SK-N-SH (cell line): ENCODE measurements around the gene TFEB. TPM values are rescaled to one million over a fixed set of nuclear protein-coding genes. Genes with fewer than 3 reads are reported as not detected.

Source experiments
- CTCF ChIA-PET: fragments of 300-600, 350-600 bp; formaldehyde crosslinking; extraction: SDS; loops from one replicate; lab custom pipeline; 2021; lab: Yijun Ruan, JAX
- POLR2A ChIA-PET: fragments of 350-600 bp; sonication (Branson Sonifier 250); formaldehyde crosslinking; extraction: SDS; loops from one replicate; lab custom pipeline; 2020; ENCODE audit warnings: antibody characterized with exemption, inconsistent platforms; lab: Yijun Ruan, JAX
- DNase-seq: peaks from one replicate; pipeline ENCODE4 v3.0.0; 2012
- H2AFZ ChIP-seq: fragments of 200-600 bp; sonication (generic); 2 replicates; pipeline ENCODE4 v1.8.1; 2016; ENCODE audit warnings: antibody characterized with exemption, mild to moderate bottlenecking, low read depth
- H3F3A ChIP-seq: fragments of 200-600 bp; sonication (generic); replicated peaks from 2 replicates; pipeline ENCODE3; 2016; ENCODE audit warnings: antibody characterized with exemption, mild to moderate bottlenecking; ENCODE audit not compliant: insufficient read depth
- H3K27ac ChIP-seq, 2 experiments: fragments of 200-500 bp in 1 of 2; fragments of 200-600 bp in 1 of 2; sonication (Bioruptor generic) in 1 of 2; sonication (generic), shearing (Covaris generic) in 1 of 2; 2 replicates each; pipeline versions ENCODE4 v1.5.1 to v1.6.1; 2014 to 2016; ENCODE audit warnings: low read depth in 2 of 2, inconsistent platforms in 1 of 2, low read length in 1 of 2, mild to moderate bottlenecking in 1 of 2, mixed read lengths in 1 of 2
- H3K27me3 ChIP-seq: fragments of 200-600 bp; sonication (generic), shearing (Covaris generic); 2 replicates; pipeline ENCODE4 v1.6.1; 2016; ENCODE audit warnings: mixed run types; ENCODE audit not compliant: insufficient read depth
- H3K36me3 ChIP-seq, 2 experiments: fragments of 200-500 bp in 1 of 2; fragments of 200-600 bp in 1 of 2; sonication (Bioruptor generic) in 1 of 2; sonication (generic) in 1 of 2; replicated peaks in 1 of 2; 2 replicates each; pipeline versions ENCODE3 to v1.5.1; 2014 to 2016; ENCODE audit warnings: low read length in 1 of 2, mild to moderate bottlenecking in 1 of 2; ENCODE audit not compliant: insufficient read depth in 2 of 2, control insufficient read depth in 1 of 2
- H3K4me1 ChIP-seq, 2 experiments: fragments of 200-500 bp in 1 of 2; fragments of 200-600 bp in 1 of 2; sonication (Bioruptor generic) in 1 of 2; sonication (generic), shearing (Covaris generic) in 1 of 2; 2 replicates each; pipeline versions ENCODE4 v1.5.1 to v1.6.1; 2014 to 2016; ENCODE audit warnings: low read depth in 1 of 2, low read length in 1 of 2, mixed run types in 1 of 2; ENCODE audit not compliant: insufficient read depth in 2 of 2, control insufficient read depth in 1 of 2
- H3K4me2 ChIP-seq: fragments of 200-600 bp; sonication (generic), shearing (Covaris generic); 2 replicates; pipeline ENCODE4 v1.6.1; 2017; ENCODE audit warnings: mixed run types
- H3K4me3 ChIP-seq, 2 experiments: fragments of 200-500 bp in 1 of 2; fragments of 200-600 bp in 1 of 2; sonication (Bioruptor generic) in 1 of 2; sonication (generic), shearing (Covaris generic) in 1 of 2; 2 replicates each; pipeline versions ENCODE4 v1.5.1 to v1.8.1; 2014 to 2016; ENCODE audit warnings: low read depth in 2 of 2, inconsistent platforms in 1 of 2, low read length in 1 of 2, mild to moderate bottlenecking in 1 of 2, mixed read lengths in 1 of 2, moderate library complexity in 1 of 2
- H3K79me2 ChIP-seq: fragments of 200-600 bp; sonication (generic); 2 replicates; pipeline ENCODE4 v1.8.1; 2017; ENCODE audit warnings: mild to moderate bottlenecking; ENCODE audit not compliant: insufficient read depth
- H3K9ac ChIP-seq: fragments of 200-600 bp; sonication (generic); 2 replicates; pipeline ENCODE4 v1.6.1; 2017; ENCODE audit warnings: mixed run types
- H3K9me2 ChIP-seq: fragments of 200-600 bp; sonication (generic); 2 replicates; pipeline ENCODE4 v1.6.1; 2017; ENCODE audit warnings: mixed run types
- H3K9me3 ChIP-seq: fragments of 200-600 bp; sonication (generic); 2 replicates; pipeline ENCODE4 v1.6.1; 2017; ENCODE audit warnings: mixed run types, mild to moderate bottlenecking, moderate library complexity
- H4K20me1 ChIP-seq: fragments of 200-600 bp; sonication (generic); 2 replicates; pipeline ENCODE4 v1.6.1; 2017; ENCODE audit warnings: mild to moderate bottlenecking, mixed run types; ENCODE audit not compliant: insufficient read depth
- CHD2 ChIP-seq: fragments of 150-350 bp; IDR thresholded peaks from 2 replicates; pipeline ENCODE4 v1.6.1; 2018; ENCODE audit warnings: low read length; ENCODE audit not compliant: partially characterized antibody
- ELF1 ChIP-seq: IDR thresholded peaks from 2 replicates; pipeline ENCODE4 v1.4.0; 2012
- EP300 ChIP-seq, 2 experiments: IDR thresholded peaks; 2 replicates each; pipeline versions ENCODE4 v1.4.0 to v1.6.1; 2012; ENCODE audit warnings: borderline replicate concordance in 1 of 2, low read depth in 1 of 2, low read length in 1 of 2
- FOSL2 ChIP-seq: IDR thresholded peaks from 2 replicates; pipeline ENCODE4 v1.4.0; 2012; ENCODE audit warnings: low read depth, mild to moderate bottlenecking, moderate library complexity, borderline replicate concordance
- FOXJ3 ChIP-seq: sonication (generic); formaldehyde crosslinking; IDR thresholded peaks from 2 replicates; pipeline ENCODE4 v1.5.1; 2020; ENCODE audit warnings: mild to moderate bottlenecking, missing genetic modification reagents
- GATA2 ChIP-seq: sonication (generic); formaldehyde crosslinking; IDR thresholded peaks from 2 replicates; pipeline ENCODE4 v1.5.0; 2020; ENCODE audit warnings: mild to moderate bottlenecking, missing genetic modification reagents
- JUND ChIP-seq: IDR thresholded peaks from 2 replicates; pipeline ENCODE4 v1.4.0; 2012
- MXI1 ChIP-seq: IDR thresholded peaks from 2 replicates; pipeline ENCODE4 v1.6.1; 2012; ENCODE audit warnings: mild to moderate bottlenecking, low read depth, low read length, improper control_type of control experiment
- NFIC ChIP-seq: IDR thresholded peaks from 2 replicates; pipeline ENCODE4 v1.4.0; 2012; ENCODE audit warnings: borderline replicate concordance
- NRF1 ChIP-seq: IDR thresholded peaks from 2 replicates; pipeline ENCODE4 v1.6.1; 2012; ENCODE audit warnings: low read depth, mild to moderate bottlenecking, low read length
- RAD21 ChIP-seq: IDR thresholded peaks from 2 replicates; pipeline ENCODE4 v1.6.1; 2012; ENCODE audit warnings: mild to moderate bottlenecking, low read length
- RCOR1 ChIP-seq: fragments of 150-350 bp; IDR thresholded peaks from 2 replicates; pipeline ENCODE4 v1.6.1; 2017; ENCODE audit warnings: antibody characterized with exemption, low read length
- SMC3 ChIP-seq: IDR thresholded peaks from 2 replicates; pipeline ENCODE4 v1.6.1; 2012; ENCODE audit warnings: low read depth, low read length, improper control_type of control experiment
- YY1 ChIP-seq: IDR thresholded peaks from 2 replicates; pipeline ENCODE4 v1.4.0; 2012; ENCODE audit warnings: low read depth, mild to moderate bottlenecking
- WGBS: methylation state at CpG from one replicate; pipeline ENCODE4 v1.1.6; 2017; ENCODE audit warnings: low lambda C conversion rate; 5-methylcytosine and 5-hydroxymethylcytosine counted together
- polyA plus RNA-seq, 3 experiments: library from polyadenylated mRNA; depleted of rRNA; stranded (reverse); fragments of >200 nt; gene quantifications; 2 replicates each; pipeline ENCODE4 v1.2.3, GENCODE V29; 2012
- TF ChIP-seq, protein P1 (sequence below): IDR thresholded peaks from 2 replicates; pipeline ENCODE4 v1.6.1; 2012; ENCODE audit warnings: mild to moderate bottlenecking, low read depth, low read length, moderate library complexity
- TF ChIP-seq, protein P2 (sequence below): IDR thresholded peaks from 2 replicates; pipeline ENCODE4; 2012
- TF ChIP-seq, protein P3 (sequence below): IDR thresholded peaks from 2 replicates; pipeline ENCODE4 v1.4.0; 2012; ENCODE audit warnings: low read depth
- TF ChIP-seq, protein P4 (sequence below): IDR thresholded peaks from 2 replicates; pipeline ENCODE4 v1.4.0; 2012; ENCODE audit warnings: low read depth, borderline replicate concordance
- TF ChIP-seq, protein P5 (sequence below): IDR thresholded peaks from 2 replicates; pipeline ENCODE4 v1.4.0; 2012; ENCODE audit warnings: low read depth, borderline replicate concordance

Gene TFEB
- polyA plus RNA-seq, 1 of the 3 experiments (the other 2 are of a cell fraction), result 6.2 TPM

DNA sequence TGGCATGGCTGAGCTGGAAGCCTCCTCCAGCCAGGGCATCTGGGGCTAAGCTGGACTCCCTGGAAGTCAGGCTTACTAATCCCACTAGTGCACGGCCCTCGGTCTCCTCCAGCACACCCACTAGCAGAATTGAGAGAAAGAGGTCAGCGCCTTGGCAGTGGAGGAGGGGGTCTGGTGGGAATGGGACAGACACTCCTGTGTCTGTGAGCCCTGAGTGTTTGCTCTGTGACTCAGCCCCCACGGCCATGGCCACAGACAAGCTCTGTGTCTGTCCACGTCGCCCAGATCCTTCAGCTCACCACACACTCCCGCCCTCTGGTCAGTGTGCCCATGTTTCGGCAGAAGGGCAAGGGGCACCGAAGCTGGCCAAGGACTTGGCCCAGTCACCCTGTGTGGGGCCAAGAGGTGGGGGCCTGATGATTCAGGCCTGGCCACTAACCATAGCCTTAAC is 88.3 kb downstream of the TFEB start:
- Histone ChIP-seq H3K9ac (no peak overlapping the region), H3K36me3 (no peaks in the 10 kb centered on the region), H3K27ac (no peak overlapping the region), H3K27me3 (no peaks in the 10 kb centered on the region), H3K4me1 (peaks cover 4 to 15% of the 10 kb centered on the region in 2 experiments; a peak in 2 of 4 replicates), H3F3A (no peaks in the 10 kb centered on the region), H4K20me1 (no peaks in the 10 kb centered on the region), H2AFZ (no peak overlapping the region), H3K4me3 (no peak overlapping the region), H3K9me2 (no peaks in the 10 kb centered on the region), H3K79me2 (no peaks in the 10 kb centered on the region), H3K9me3 (no peaks in the 10 kb centered on the region), H3K4me2 (no peak overlapping the region)
- TF ChIP-seq, protein P1, sequence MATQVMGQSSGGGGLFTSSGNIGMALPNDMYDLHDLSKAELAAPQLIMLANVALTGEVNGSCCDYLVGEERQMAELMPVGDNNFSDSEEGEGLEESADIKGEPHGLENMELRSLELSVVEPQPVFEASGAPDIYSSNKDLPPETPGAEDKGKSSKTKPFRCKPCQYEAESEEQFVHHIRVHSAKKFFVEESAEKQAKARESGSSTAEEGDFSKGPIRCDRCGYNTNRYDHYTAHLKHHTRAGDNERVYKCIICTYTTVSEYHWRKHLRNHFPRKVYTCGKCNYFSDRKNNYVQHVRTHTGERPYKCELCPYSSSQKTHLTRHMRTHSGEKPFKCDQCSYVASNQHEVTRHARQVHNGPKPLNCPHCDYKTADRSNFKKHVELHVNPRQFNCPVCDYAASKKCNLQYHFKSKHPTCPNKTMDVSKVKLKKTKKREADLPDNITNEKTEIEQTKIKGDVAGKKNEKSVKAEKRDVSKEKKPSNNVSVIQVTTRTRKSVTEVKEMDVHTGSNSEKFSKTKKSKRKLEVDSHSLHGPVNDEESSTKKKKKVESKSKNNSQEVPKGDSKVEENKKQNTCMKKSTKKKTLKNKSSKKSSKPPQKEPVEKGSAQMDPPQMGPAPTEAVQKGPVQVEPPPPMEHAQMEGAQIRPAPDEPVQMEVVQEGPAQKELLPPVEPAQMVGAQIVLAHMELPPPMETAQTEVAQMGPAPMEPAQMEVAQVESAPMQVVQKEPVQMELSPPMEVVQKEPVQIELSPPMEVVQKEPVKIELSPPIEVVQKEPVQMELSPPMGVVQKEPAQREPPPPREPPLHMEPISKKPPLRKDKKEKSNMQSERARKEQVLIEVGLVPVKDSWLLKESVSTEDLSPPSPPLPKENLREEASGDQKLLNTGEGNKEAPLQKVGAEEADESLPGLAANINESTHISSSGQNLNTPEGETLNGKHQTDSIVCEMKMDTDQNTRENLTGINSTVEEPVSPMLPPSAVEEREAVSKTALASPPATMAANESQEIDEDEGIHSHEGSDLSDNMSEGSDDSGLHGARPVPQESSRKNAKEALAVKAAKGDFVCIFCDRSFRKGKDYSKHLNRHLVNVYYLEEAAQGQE, result no peak
- TF ChIP-seq RAD21 (no peak), FOSL2 (no peak), ELF1 (no peak), FOXJ3 (no peak), NRF1 (no peak), MXI1 (no peak), EP300 (IDR thresholded peaks at IDR 0.05; ENCODE audit: borderline replicate concordance in 1 of 2, low read depth in 1 of 2, low read length in 1 of 2) (no peak), JUND (no peak), NFIC (no peak), YY1 (no peak), GATA2 (no peak), CHD2 (no peak), RCOR1 (no peak), SMC3 (no peak)
- TF ChIP-seq, protein P2, sequence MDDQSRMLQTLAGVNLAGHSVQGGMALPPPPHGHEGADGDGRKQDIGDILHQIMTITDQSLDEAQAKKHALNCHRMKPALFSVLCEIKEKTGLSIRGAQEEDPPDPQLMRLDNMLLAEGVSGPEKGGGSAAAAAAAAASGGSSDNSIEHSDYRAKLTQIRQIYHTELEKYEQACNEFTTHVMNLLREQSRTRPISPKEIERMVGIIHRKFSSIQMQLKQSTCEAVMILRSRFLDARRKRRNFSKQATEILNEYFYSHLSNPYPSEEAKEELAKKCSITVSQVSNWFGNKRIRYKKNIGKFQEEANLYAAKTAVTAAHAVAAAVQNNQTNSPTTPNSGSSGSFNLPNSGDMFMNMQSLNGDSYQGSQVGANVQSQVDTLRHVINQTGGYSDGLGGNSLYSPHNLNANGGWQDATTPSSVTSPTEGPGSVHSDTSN, result no peak
- TF ChIP-seq, protein P3, sequence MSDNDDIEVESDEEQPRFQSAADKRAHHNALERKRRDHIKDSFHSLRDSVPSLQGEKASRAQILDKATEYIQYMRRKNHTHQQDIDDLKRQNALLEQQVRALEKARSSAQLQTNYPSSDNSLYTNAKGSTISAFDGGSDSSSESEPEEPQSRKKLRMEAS, result no peak
- TF ChIP-seq, protein P4, sequence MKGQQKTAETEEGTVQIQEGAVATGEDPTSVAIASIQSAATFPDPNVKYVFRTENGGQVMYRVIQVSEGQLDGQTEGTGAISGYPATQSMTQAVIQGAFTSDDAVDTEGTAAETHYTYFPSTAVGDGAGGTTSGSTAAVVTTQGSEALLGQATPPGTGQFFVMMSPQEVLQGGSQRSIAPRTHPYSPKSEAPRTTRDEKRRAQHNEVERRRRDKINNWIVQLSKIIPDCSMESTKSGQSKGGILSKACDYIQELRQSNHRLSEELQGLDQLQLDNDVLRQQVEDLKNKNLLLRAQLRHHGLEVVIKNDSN, result no peak
- TF ChIP-seq, protein P5, sequence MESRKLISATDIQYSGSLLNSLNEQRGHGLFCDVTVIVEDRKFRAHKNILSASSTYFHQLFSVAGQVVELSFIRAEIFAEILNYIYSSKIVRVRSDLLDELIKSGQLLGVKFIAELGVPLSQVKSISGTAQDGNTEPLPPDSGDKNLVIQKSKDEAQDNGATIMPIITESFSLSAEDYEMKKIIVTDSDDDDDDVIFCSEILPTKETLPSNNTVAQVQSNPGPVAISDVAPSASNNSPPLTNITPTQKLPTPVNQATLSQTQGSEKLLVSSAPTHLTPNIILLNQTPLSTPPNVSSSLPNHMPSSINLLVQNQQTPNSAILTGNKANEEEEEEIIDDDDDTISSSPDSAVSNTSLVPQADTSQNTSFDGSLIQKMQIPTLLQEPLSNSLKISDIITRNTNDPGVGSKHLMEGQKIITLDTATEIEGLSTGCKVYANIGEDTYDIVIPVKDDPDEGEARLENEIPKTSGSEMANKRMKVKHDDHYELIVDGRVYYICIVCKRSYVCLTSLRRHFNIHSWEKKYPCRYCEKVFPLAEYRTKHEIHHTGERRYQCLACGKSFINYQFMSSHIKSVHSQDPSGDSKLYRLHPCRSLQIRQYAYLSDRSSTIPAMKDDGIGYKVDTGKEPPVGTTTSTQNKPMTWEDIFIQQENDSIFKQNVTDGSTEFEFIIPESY, result no peak
- ChIA-PET CTCF (interaction anchor here (0.5 to 4.6 kb wide), 8 partner anchors 14 to 128 kb away, joined by 3 to 18 read pairs (median 3); no protein-coding TSS in a partner anchor), POLR2A (no interaction called here)
- WGBS, result 85% methylated on average over 6 of the region's 9 CpGs
- no peak for DNase-seq
